Measurements from ENCODE around the gene OLFML2A. TPM values are rescaled to one million over a fixed set of nuclear protein-coding genes. Genes with fewer than 3 reads are reported as not detected.

The OLFML2A gene
- total and polyA plus RNA-seq, 2 experiments from 2014 or later: 2.2 to 3.4 TPM

GRCh38 chr9:124839612-124840299, 62.8 kb downstream of the OLFML2A start:
- peak; percentile 23 for DNase-seq (ENCODE audit: low spot score)
- peak; percentile 28 for TF ChIP-seq CTCF (IDR thresholded peaks at IDR 0.05; ENCODE audit: poor library complexity)
- TF ChIP-seq EZH2 (IDR thresholded peaks at IDR 0.05; ENCODE audit: borderline replicate concordance): no peak
- Histone ChIP-seq H4K20me1 (ENCODE audit: insufficient read depth, poor library complexity, severe bottlenecking) (no peaks in the 10 kb centered on the region), H3K9me2 (replicated peaks; ENCODE audit: insufficient read depth) (no peaks in the 10 kb centered on the region), H3K4me1 (ENCODE audit: insufficient read depth) (peaks cover 8% of the 10 kb centered on the region), H3K36me3 (replicated peaks; ENCODE audit: insufficient read depth, low read depth) (no peaks in the 10 kb centered on the region), H3K9me3 (ENCODE audit: low read depth) (no peaks in the 10 kb centered on the region), H3K27me3 (no peaks in the 10 kb centered on the region), H3K4me2 (no peak overlapping the region), H3K27ac (no peak overlapping the region), H3K79me2 (no peaks in the 10 kb centered on the region), H3K4me3 (no peak overlapping the region), H2AFZ (no peak overlapping the region)
- WGBS (ENCODE audit: low lambda C conversion rate, missing lambda C conversion rate): 75% methylated on average over 10 of the region's 12 CpGs

GRCh38 chr9:124840300-124840833, 63.4 kb downstream of the OLFML2A start:
- Histone ChIP-seq H2AFZ (no peak overlapping the region), H3K9me3 (ENCODE audit: low read depth) (no peaks in the 10 kb centered on the region), H3K9me2 (replicated peaks; ENCODE audit: insufficient read depth) (no peaks in the 10 kb centered on the region), H3K4me2 (no peak overlapping the region), H3K27me3 (no peaks in the 10 kb centered on the region), H4K20me1 (ENCODE audit: insufficient read depth, poor library complexity, severe bottlenecking) (no peaks in the 10 kb centered on the region), H3K36me3 (replicated peaks; ENCODE audit: insufficient read depth, low read depth) (no peaks in the 10 kb centered on the region), H3K4me1 (ENCODE audit: insufficient read depth) (peaks cover 2% of the 10 kb centered on the region), H3K4me3 (no peak overlapping the region), H3K27ac (no peak overlapping the region), H3K79me2 (no peaks in the 10 kb centered on the region)
- 81% methylated on average over 18 of the region's 18 CpGs for WGBS (ENCODE audit: low lambda C conversion rate, missing lambda C conversion rate)
- peak; percentile 9 for DNase-seq (ENCODE audit: low spot score)
- TF ChIP-seq CTCF (IDR thresholded peaks at IDR 0.05; ENCODE audit: poor library complexity) (peak; percentile 27), EZH2phosphoT487 (IDR thresholded peaks at IDR 0.05; ENCODE audit: low read depth, severe bottlenecking, unreplicated experiment) (no peak)

- 74% methylated on average over 7 of the region's 14 CpGs for WGBS (ENCODE audit: low lambda C conversion rate, missing lambda C conversion rate)
- H3K36me3 ChIP-seq (replicated peaks; ENCODE audit: insufficient read depth, low read depth): no peaks in the 10 kb centered on the region
These were observed 64.3 kb downstream of the OLFML2A start for GRCh38 chr9:124841075-124841821.

More at GRCh38 chr9:124841075-124841821, 64.3 kb downstream of the OLFML2A start:
- Histone ChIP-seq H3K9me2 (replicated peaks; ENCODE audit: insufficient read depth) (no peaks in the 10 kb centered on the region), H3K27me3 (no peaks in the 10 kb centered on the region), H3K79me2 (no peaks in the 10 kb centered on the region), H3K4me1 (ENCODE audit: insufficient read depth) (no peaks in the 10 kb centered on the region), H4K20me1 (ENCODE audit: insufficient read depth, poor library complexity, severe bottlenecking) (no peaks in the 10 kb centered on the region), H2AFZ (no peak overlapping the region), H3K27ac (no peak overlapping the region), H3K4me2 (no peak overlapping the region), H3K9me3 (ENCODE audit: low read depth) (no peaks in the 10 kb centered on the region), H3K4me3 (no peak overlapping the region)
- DNase-seq (ENCODE audit: low spot score): no peak
- TF ChIP-seq CTCF (IDR thresholded peaks at IDR 0.05; ENCODE audit: poor library complexity): no peak
- TF ChIP-seq EZH2 (IDR thresholded peaks at IDR 0.05; ENCODE audit: borderline replicate concordance): no peak
- TF ChIP-seq EZH2phosphoT487 (IDR thresholded peaks at IDR 0.05; ENCODE audit: low read depth, severe bottlenecking, unreplicated experiment): no peak

Measured in hepatocyte (in vitro differentiated cells).